Measurements from ENCODE around the gene ADORA1. TPM values are rescaled to one million over a fixed set of nuclear protein-coding genes. Genes with fewer than 3 reads are reported as not detected.

The ADORA1 gene
- polyA plus RNA-seq, 1 experiment = 2.4 TPM

DNA sequence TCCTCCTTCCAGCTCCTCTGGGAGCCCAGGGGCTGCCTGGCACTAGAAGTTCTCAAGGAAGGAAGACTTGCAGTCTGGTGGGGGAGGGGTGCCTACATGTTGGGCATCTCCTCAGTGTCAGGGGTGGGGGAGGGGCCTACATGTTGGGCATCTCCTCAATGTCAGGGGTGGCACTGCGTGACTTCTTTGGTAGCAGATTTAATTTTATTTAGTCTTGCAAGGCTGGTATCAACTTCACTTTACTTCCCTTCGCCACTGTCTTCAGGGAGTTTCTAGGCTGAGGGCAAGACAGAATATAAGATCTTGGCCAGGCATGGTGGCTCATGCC, 18.5 kb downstream of the ADORA1 start:
- DNase-seq (ENCODE audit: low read depth) = no peak
- TF ChIP-seq, protein P1, sequence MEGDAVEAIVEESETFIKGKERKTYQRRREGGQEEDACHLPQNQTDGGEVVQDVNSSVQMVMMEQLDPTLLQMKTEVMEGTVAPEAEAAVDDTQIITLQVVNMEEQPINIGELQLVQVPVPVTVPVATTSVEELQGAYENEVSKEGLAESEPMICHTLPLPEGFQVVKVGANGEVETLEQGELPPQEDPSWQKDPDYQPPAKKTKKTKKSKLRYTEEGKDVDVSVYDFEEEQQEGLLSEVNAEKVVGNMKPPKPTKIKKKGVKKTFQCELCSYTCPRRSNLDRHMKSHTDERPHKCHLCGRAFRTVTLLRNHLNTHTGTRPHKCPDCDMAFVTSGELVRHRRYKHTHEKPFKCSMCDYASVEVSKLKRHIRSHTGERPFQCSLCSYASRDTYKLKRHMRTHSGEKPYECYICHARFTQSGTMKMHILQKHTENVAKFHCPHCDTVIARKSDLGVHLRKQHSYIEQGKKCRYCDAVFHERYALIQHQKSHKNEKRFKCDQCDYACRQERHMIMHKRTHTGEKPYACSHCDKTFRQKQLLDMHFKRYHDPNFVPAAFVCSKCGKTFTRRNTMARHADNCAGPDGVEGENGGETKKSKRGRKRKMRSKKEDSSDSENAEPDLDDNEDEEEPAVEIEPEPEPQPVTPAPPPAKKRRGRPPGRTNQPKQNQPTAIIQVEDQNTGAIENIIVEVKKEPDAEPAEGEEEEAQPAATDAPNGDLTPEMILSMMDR (IDR thresholded peaks at IDR 0.05; ENCODE audit: insufficient read depth, low read depth, low read length) = no peak
- H3K27me3 ChIP-seq (ENCODE audit: control insufficient read depth, insufficient read depth, low read length) = no peaks in the 10 kb centered on the region
- no peaks in the 10 kb centered on the region for H3K36me3 ChIP-seq (ENCODE audit: control insufficient read depth, insufficient read depth, low read length)
- no peak overlapping the region for H3K4me3 ChIP-seq (ENCODE audit: low read depth, low read length)
- ChIA-PET CTCF (interaction anchor here (1.4 to 9.6 kb wide), 3 partner anchors 18 to 26 kb away, joined by 3 to 67 read pairs (median 8); partner anchors contain the start of gene ADORA1), POLR2A (no interaction called here)

DNA sequence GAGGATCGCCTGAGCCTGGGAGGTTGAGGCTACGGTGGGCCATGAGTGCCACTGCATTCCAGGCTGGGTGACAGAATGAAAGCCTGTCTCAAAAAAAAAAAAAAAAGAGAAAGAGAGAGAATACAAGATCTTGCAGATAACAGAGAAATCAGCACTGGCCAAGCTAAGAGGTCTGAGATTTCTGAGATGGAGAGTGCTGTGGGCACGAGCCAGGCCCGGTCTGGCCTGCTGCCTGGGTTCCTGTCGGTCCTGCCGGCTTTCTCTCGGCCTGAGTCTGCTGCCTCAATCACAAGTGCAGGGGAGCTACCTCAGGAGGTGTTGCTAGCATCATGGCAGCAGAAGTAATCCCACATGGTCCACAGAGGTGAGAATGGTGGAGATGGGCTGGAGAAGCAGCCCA, 19.0 kb downstream of the ADORA1 start:
- no peak for DNase-seq (ENCODE audit: low read depth)
- Histone ChIP-seq H3K36me3 (ENCODE audit: control insufficient read depth, insufficient read depth, low read length) (no peaks in the 10 kb centered on the region), H3K4me3 (ENCODE audit: low read depth, low read length) (no peak overlapping the region), H3K27me3 (ENCODE audit: control insufficient read depth, insufficient read depth, low read length) (no peaks in the 10 kb centered on the region)
- ChIA-PET CTCF (interaction anchor here (1.4 to 9.6 kb wide), 4 partner anchors 14 to 26 kb away, joined by 3 to 67 read pairs (median 8); partner anchors contain the start of gene ADORA1), POLR2A (no interaction called here)
- TF ChIP-seq, protein P1 (IDR thresholded peaks at IDR 0.05; ENCODE audit: insufficient read depth, low read depth, low read length) = no peak

DNA sequence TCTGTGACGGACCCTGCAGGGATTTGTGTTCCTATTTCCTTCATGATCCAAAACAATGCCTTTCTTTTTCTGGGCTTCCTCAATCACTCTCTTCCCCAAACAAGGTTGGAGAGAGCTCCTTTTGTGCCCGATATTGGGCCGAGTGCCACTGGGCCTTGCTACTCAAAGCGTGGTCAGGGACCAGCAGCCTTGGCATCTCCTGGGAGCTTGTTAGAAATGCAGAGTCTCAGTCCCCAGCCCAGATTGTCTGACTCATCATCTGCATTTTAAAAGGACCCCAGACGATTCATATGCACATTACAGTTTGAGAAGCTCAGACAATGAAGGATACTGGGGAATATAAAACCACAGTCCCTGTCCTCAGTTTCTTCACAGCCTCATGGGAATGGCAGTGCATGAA, 19.9 kb downstream of the ADORA1 start:
- no peak for DNase-seq (ENCODE audit: low read depth)

DNA sequence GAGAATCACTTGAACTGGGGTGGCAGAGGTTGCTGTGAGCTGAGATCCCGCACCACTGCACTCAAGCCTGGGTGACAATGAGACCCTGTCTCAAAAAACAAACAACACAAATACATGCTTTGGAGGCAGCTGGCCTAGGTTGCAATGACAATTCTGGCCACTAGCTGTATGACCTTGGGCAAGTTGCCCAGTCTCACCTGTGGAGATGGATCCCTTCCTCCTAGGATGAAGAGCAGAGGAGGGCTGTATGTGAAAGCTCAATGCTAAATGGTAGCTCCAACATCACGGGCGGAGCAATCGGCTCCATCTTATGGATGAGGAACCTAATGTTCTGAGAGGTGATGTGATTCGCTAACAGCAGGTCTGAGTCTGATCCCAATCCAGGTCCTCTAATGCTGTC, 20.6 kb downstream of the ADORA1 start:
- ChIA-PET CTCF (interaction anchor here (0.9 to 9.6 kb wide), 6 partner anchors 9 to 67 kb away, joined by 4 to 67 read pairs (median 8); partner anchors contain the start of gene ADORA1), POLR2A (no interaction called here)
- no peak for DNase-seq (ENCODE audit: low read depth)
- Histone ChIP-seq H3K36me3 (ENCODE audit: control insufficient read depth, insufficient read depth, low read length) (no peaks in the 10 kb centered on the region), H3K4me3 (ENCODE audit: low read depth, low read length) (no peak overlapping the region), H3K27me3 (ENCODE audit: control insufficient read depth, insufficient read depth, low read length) (no peaks in the 10 kb centered on the region)
- TF ChIP-seq, protein P1 (IDR thresholded peaks at IDR 0.05; ENCODE audit: insufficient read depth, low read depth, low read length) = 0 out of 2 replicates have a peak, but pooled peaks have one; percentile 19

More for the DNA sequence above, 19.9 kb downstream of the ADORA1 start:
- TF ChIP-seq, protein P1 (IDR thresholded peaks at IDR 0.05; ENCODE audit: insufficient read depth, low read depth, low read length) = no peak
- Histone ChIP-seq H3K4me3 (ENCODE audit: low read depth, low read length) (no peak overlapping the region), H3K27me3 (ENCODE audit: control insufficient read depth, insufficient read depth, low read length) (no peaks in the 10 kb centered on the region), H3K36me3 (ENCODE audit: control insufficient read depth, insufficient read depth, low read length) (no peaks in the 10 kb centered on the region)
- CTCF ChIA-PET = interaction anchor here (0.9 to 9.6 kb wide), 6 partner anchors 8 to 68 kb away, joined by 3 to 67 read pairs (median 8); partner anchors contain the start of gene ADORA1
- POLR2A ChIA-PET = no interaction called here

DNA sequence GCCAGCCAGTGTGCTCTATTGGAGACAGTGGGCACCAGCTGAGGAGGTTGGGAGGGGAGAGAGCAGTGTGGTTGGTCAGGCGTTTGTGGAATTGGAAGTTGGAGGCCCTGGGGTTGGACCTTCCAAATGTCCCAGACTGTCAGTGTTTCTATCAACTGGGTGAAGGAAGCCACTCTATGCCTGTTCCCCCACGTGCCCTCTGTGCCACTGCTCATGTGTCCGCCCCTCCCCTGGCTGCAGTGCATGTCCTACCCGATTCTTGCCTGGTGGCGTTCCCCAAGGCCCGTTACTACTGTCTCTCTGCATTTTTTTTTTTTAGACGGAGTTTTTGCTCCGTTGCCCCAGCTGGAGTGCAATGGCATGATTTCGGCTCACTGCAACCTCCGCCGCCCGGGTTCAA, 21.1 kb downstream of the ADORA1 start:
- TF ChIP-seq, protein P1 (IDR thresholded peaks at IDR 0.05; ENCODE audit: insufficient read depth, low read depth, low read length) = no peak
- DNase-seq (ENCODE audit: low read depth) = no peak
- H3K36me3 ChIP-seq (ENCODE audit: control insufficient read depth, insufficient read depth, low read length) = no peaks in the 10 kb centered on the region
- CTCF ChIA-PET = interaction anchor here (1.1 to 9.6 kb wide), 5 partner anchors 17 to 110 kb away, joined by 4 to 67 read pairs (median 8); partner anchors contain the start of gene ADORA1
- H3K27me3 ChIP-seq (ENCODE audit: control insufficient read depth, insufficient read depth, low read length) = no peaks in the 10 kb centered on the region
- no peak overlapping the region for H3K4me3 ChIP-seq (ENCODE audit: low read depth, low read length)
- POLR2A ChIA-PET = no interaction called here
